Measurements from ENCODE around the gene HOXB1. TPM values are rescaled to one million over a fixed set of nuclear protein-coding genes. Genes with fewer than 3 reads are reported as not detected.
"Not testable (repeated sequence)": the region's sequence is repeated elsewhere in the genome, so short reads cannot be mapped to it uniquely, and the experiment has no call there.

HOXB1 gene
- total RNA-seq, 1 donor from 2014 or later, result not detected

DNA sequence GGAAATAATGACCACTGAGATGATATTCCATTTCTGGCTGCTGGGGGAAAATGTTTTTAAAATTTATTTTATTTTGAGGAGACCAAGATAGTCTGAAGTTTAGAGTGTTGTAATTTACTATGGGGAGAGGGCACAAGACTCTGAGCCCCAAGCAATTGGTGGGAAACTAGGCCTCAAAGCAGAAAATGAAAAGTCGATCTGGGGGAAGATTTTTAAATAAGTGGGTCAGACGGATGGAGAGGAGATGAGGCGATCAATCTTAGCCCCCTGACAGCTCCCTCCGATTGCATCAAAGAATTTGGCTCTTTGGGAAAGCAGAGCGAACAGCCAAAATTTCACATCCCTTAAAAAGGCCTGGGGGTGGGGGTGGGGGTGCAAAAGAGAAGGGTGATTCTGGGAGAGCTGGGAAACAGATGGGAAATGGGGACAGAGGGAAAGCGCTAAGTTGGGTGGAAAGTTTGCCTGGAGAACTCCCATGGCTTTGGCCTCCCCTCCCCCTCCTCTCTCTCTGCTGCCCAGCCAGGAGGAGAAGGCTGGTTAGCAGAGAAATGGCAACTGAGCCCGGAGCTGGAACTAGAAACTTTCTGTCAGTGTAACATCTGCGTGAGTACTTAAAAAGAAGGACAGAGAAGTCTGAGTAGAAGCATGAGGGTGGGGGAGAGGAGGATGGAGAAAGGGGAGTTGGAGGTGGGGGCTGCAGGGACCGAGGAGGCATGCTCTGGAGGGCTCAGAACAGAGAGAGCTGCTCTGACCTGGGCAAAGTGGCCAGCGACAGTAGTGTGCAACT lies 15.5 kb upstream of the HOXB1 start:
- intact Hi-C loops (cut with DNase I), result no loop called here
- ATAC-seq (ENCODE audit: poor library complexity) (no peak), DNase-seq (no peak)

DNA sequence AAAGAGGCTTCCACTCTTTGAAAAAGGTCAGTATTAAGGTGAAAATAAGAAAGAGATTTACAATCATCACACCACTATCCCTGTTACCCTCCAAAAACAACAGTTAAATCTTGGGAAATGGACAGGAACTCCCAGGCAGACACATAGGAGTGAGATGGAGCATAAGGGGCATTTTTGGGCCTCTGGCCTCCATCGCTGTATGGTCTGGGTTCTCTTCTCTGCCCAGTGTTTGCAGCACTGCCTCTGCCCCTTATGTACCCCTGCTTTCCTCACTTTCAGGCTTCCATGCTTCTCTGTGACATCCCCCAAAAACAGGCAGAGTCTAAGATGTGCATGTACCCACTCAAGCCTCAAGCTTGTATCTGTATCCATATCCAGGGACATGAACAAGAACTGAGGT lies 14.7 kb upstream of the HOXB1 start:
- intact Hi-C loops (cut with DNase I), result no loop called here
- DNase-seq (no peak), ATAC-seq (ENCODE audit: poor library complexity) (no peak)

DNA sequence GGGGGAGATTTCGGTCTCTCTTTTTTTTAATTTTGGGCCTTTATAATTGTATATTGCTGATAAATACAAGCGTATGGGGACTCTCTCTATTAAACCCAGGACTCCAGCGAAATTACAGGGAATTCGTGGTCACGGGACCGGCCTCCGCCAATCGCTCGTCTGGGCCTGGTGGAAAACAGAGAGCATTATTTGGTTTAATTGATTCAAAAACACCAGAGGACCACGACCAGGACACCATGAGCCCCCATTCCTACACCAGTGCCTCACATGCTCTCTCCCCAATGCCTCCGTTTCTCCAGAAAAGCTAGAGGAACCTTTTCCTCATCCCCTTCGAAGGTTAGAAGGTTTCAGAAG lies 14.2 kb upstream of the HOXB1 start, which contains the start of gene HOXB2:
Gene HOXB2, minus strand, starts transcription at position 88 of the 354 bp plus-strand sequence. CDS start 198 bp downstream, outside the sequence.
- intact Hi-C loops (cut with DNase I), result no loop called here
- peak; percentile 65 for DNase-seq
- ATAC-seq (ENCODE audit: poor library complexity), result no peak

DNA sequence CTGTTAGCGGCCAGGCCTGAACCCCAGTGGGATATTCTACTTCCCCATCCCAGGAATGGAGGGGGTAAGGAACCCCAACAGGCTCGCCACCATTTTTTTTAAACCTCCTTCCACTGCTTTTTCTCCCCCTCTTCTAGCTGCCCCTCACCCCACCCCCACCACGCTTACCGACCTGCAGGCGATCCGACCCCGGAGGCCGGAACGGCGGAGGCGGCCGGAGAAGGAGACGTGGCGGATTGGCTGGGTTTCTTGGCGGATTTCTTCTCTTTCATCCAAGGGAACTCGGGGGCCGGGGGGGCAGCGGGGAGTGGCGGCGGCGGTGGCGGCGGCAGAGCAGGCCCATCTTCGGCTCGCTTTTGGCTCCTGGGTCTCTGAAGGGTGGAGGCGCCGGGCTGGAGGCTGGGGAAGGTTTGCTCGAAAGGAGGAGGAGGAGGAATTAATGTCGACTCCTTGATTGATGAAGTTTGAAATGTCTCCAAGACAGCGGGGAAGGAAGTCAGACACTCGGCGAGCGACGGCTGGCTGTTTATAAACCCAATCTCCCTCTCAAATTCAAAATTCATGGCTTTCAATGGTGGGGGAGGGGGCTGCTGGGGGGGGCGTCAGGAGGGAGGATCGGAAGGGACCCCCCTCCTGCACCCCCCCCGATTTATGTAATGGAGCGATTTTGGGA lies 13.7 kb upstream of the HOXB1 start:
- peak; percentile 58 for ATAC-seq (ENCODE audit: poor library complexity)

GRCh38 chr17:48543854-48544348 lies 13.1 kb upstream of the HOXB1 start:
- intact Hi-C loops (cut with DNase I), result no loop called here

More for the DNA sequence above, 13.7 kb upstream of the HOXB1 start:
- intact Hi-C loops (cut with DNase I), result no loop called here
- DNase-seq, result peak; percentile 91

GRCh38 chr17:48543107-48543853 lies 12.5 kb upstream of the HOXB1 start:
- ATAC-seq (ENCODE audit: poor library complexity) (peak; percentile 48), DNase-seq (peak; percentile 64)
- intact Hi-C loops (cut with DNase I), result no loop called here

More at GRCh38 chr17:48543854-48544348, 13.1 kb upstream of the HOXB1 start:
- DNase-seq, result no peak
- ATAC-seq (ENCODE audit: poor library complexity), result peak; percentile 19

GRCh38 chr17:48542698-48543106 lies 11.9 kb upstream of the HOXB1 start:
- ATAC-seq (ENCODE audit: poor library complexity) (no peak), DNase-seq (no peak)
- intact Hi-C loops (cut with DNase I), result no loop called here

DNA sequence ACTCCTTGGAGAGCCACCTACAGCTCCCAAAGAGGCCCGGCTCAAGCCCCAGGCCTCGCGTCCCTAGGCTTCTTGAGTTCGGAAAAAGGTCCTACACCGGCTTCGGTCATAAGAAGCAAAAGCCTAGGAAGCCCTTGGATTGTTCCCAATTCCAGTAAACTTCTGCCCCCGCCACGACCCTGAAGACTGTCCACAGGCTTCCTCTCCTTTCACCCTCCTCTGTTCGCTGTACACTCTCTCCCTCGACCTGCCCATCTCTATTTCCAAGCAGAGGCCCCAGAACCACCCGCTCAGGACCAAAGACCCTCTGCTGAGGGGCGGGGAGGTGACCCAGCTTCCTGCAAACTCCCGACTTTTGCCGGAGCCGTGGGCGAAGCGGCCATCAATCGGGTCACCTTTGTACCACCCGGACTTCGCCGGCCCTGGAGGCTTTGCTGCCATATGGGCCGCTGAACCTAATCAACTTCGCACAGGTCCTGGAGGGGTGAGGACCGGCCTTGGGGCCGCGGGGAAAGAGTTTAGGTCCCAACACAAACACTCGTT lies 11.4 kb upstream of the HOXB1 start:
- ATAC-seq (ENCODE audit: poor library complexity), result no peak
- intact Hi-C loops (cut with DNase I), result no loop called here
- no peak for DNase-seq

DNA sequence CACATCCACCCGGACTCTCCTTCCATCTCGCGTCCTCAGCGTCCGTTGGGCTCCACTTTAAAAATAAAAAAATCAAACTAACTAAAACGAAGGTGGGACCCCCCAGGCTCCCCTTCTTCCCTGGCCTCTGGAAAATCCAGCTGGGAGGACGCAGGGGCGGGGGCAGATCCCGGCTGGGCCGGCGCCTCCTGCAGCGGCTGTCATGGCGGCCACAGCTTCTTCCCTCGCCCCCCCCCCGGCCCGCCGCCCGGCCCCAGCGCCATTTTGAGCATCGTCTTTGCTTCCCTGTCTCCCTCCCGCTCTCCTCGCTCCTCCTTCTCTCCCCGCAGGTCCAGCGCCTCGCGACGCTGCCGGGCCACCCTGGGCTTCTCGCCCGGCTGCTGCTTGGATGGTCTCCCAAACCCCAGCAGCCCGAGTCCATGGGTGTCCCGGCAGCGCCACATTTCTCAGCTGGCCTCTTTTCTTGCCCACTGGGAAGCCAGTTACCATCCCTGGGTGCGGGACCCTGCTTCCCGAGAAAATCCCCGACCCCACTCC lies 10.8 kb upstream of the HOXB1 start:
- intact Hi-C loops (cut with DNase I), result no loop called here
- DNase-seq (peak; percentile 81), ATAC-seq (ENCODE audit: poor library complexity) (peak; percentile 73)

- intact Hi-C loops (cut with DNase I), result no loop called here
- ATAC-seq (ENCODE audit: poor library complexity), result peak; percentile 3
- DNase-seq, result no peak
Measured at GRCh38 chr17:48541036-48541576, 10.3 kb upstream of the HOXB1 start.

GRCh38 chr17:48540213-48540612 lies 9.4 kb upstream of the HOXB1 start:
- DNase-seq, result no peak
- intact Hi-C loops (cut with DNase I), result no loop called here
- ATAC-seq (ENCODE audit: poor library complexity), result no peak

- intact Hi-C loops (cut with DNase I), result no loop called here
- ATAC-seq (ENCODE audit: poor library complexity) (no peak), DNase-seq (no peak)
Measured at GRCh38 chr17:48539177-48539576, 8.4 kb upstream of the HOXB1 start.

DNA sequence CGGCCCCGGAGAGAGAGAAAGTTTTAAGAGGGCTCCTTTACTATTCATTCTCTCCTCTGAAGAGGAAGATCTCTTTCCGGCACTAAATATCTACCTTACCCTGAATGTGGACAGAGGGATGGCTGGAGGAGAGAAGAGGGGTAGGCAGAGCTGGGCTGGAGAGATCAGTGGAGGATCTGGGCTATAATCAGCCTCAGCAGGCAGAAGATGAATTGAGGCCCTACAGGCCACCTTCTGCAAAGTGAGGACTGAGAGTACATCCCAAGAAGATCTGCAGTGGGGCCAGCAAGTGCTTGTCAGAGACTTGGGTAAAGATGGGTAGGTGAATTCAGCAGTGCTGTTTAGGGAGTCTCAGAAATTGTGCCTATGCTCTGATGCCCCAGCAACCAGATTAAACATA lies 6.5 kb upstream of the HOXB1 start:
- DNase-seq (no peak), ATAC-seq (ENCODE audit: poor library complexity) (no peak)
- intact Hi-C loops (cut with DNase I), result no loop called here

- DNase-seq; ATAC-seq (ENCODE audit: poor library complexity); intact Hi-C loops (cut with DNase I): not testable (repeated sequence)
Measured at GRCh38 chr17:48535793-48536559, 5.2 kb upstream of the HOXB1 start.

DNA sequence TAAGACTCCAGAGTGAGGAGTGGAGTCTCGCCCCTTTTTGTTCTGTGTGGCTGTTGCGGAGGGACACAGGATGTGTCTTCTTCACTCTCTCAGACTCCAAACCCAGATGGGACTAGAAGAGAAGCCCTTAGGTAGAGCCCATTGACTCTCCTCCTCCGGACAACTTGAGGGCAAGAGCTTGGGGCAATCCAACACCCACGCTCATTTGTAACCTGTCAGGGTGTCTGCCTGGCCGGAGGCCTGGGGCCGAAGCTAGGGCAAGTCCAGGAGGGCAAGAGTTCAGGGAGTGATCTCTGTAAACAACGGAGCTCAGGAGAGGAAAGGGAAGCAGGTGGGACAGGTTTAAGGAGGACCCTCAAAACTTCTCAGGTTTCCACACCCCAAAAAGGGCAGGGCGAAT lies 1.4 kb upstream of the HOXB1 start:
- DNase-seq (no peak), ATAC-seq (ENCODE audit: poor library complexity) (no peak)
- intact Hi-C loops (cut with DNase I), result no loop called here

DNA sequence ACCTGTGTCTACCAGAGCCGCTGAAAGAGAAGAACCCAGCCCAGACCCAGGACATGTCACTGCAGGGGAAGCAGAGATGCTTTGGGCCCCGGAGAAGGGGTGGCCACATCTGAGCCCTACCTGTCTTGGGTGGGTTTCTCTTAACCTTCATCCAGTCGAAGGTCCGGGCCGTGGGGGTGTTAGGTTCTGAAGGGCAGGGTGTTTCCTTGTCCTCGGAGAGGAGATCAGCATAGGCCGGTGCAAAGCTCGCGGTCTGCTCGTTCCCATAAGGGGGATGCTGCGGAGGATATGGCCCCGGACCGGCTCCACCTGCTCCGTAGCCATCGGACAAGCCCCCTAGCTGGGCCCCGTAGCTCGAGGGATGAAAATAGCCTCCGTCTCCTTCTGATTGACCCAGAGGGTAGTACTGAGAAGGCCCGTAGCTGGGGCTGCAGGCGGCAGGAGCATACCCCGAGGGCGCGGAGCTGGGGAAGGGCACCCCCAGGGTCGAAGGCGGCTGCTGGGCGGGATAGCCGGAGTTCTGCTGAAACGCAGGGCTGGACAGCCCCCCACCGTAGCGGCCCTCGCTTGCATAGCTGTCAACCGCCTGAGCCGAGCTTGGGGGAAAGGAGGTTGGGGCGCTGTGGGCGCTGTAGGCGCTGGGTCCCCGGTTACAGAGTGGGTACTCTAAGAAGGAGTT lies 464 bp downstream of the HOXB1 start:
- no peak for DNase-seq
- no peak for ATAC-seq (ENCODE audit: poor library complexity)
- intact Hi-C loops (cut with DNase I), result no loop called here

DNA sequence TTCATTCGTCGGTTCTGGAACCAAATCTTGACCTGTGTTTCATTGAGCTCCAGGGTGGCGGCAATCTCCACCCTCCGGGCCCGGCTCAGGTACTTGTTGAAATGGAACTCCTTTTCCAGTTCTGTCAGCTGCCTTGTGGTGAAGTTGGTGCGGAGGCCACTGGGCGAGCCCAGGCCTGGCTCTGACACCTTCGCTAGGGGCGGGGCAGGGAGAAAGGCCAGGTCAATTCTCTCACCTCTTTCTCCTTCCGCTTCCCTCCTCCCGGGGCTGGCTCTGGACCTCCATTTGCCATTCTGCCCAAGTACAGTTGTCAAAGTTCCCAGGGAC lies 1.2 kb downstream of the HOXB1 start:
- DNase-seq, result no peak
- intact Hi-C loops (cut with DNase I), result no loop called here
- no peak for ATAC-seq (ENCODE audit: poor library complexity)

Data from Right ventricle myocardium superior (tissue), 1 donor.